HL-60 (cell line): Measurements from ENCODE around the gene LGR4.

ENCODE experiments used
- DNase-seq, 2 experiments: peaks; one replicate each; pipeline ENCODE4 v3.0.0-alpha.2; 2010 to 2020; ENCODE audit warnings: low read depth in 1 of 2, low spot score in 1 of 2
- H3K27ac ChIP-seq: fragments of 250-450 bp; sonication (Bioruptor Pico); replicated peaks from 2 replicates; pipeline ENCODE4 v1.5.1; 2020; ENCODE audit warnings: mild to moderate bottlenecking, moderate library complexity
- H3K27me3 ChIP-seq: fragments of 250-450 bp; sonication (Bioruptor Pico); 2 replicates; pipeline ENCODE4 v1.5.1; 2021; ENCODE audit warnings: mild to moderate bottlenecking, moderate library complexity; ENCODE audit not compliant: insufficient read depth, poor library complexity, severe bottlenecking
- H3K4me3 ChIP-seq: replicated peaks from 2 replicates; pipeline ENCODE4 v1.5.1; 2011; ENCODE audit warnings: mild to moderate bottlenecking, control low read depth, low read length; ENCODE audit not compliant: insufficient read depth
- CTCF ChIP-seq: IDR thresholded peaks from one replicate; pipeline ENCODE4 v1.5.1; 2011; ENCODE audit warnings: low read length, control low read depth, inconsistent platforms; ENCODE audit not compliant: insufficient read depth
- GABPA ChIP-seq: IDR thresholded peaks from 2 replicates; pipeline ENCODE4 v1.6.1; 2012; ENCODE audit warnings: low read depth
- POLR2AphosphoS5 ChIP-seq: IDR thresholded peaks from 2 replicates; pipeline ENCODE4 v1.6.1; 2012; ENCODE audit warnings: low read depth
- REST ChIP-seq: IDR thresholded peaks from 2 replicates; pipeline ENCODE4 v1.6.1; 2012; ENCODE audit warnings: low read depth; ENCODE audit not compliant: insufficient replicate concordance
- SPI1 ChIP-seq: IDR thresholded peaks from 2 replicates; pipeline ENCODE4 v1.6.1; 2012; ENCODE audit warnings: low read depth, mild to moderate bottlenecking, borderline replicate concordance

LGR4 gene

GRCh38 chr11:27482793-27483192 lies 10.2 kb upstream of the LGR4 start:
- H3K27ac ChIP-seq: no peak overlapping the region

GRCh38 chr11:27481992-27482391 lies 9.4 kb upstream of the LGR4 start:
- TF ChIP-seq GABPA: no peak
- no peak for TF ChIP-seq SPI1
- TF ChIP-seq REST: no peak
- DNase-seq: no peak
- no peaks in the 10 kb centered on the region for H3K27me3 ChIP-seq
- no peak overlapping the region for H3K4me3 ChIP-seq
- H3K27ac ChIP-seq: no peak overlapping the region

More at GRCh38 chr11:27482793-27483192, 10.2 kb upstream of the LGR4 start:
- DNase-seq: no peak
- no peak for TF ChIP-seq POLR2AphosphoS5
- TF ChIP-seq CTCF: no peak
- no peak for TF ChIP-seq REST
- TF ChIP-seq SPI1: no peak
- no peak for TF ChIP-seq GABPA
- Histone ChIP-seq H3K4me3 (no peak overlapping the region), H3K27me3 (no peaks in the 10 kb centered on the region)

- H3K27ac ChIP-seq: no peak overlapping the region
- no peak for TF ChIP-seq GABPA
- no peak for TF ChIP-seq POLR2AphosphoS5
- no peak for TF ChIP-seq SPI1
- no peak for DNase-seq
These were observed 5.2 kb upstream of the LGR4 start for GRCh38 chr11:27477831-27478230.

GRCh38 chr11:27477243-27477642 lies 4.7 kb upstream of the LGR4 start:
- TF ChIP-seq SPI1 (no peak), POLR2AphosphoS5 (no peak), CTCF (no peak), REST (no peak), GABPA (no peak)
- DNase-seq: no peak
- Histone ChIP-seq H3K27ac (no peak overlapping the region), H3K27me3 (peaks cover 5% of the 10 kb centered on the region), H3K4me3 (no peak overlapping the region)

More at GRCh38 chr11:27477831-27478230, 5.2 kb upstream of the LGR4 start:
- H3K27me3 ChIP-seq: peaks cover 3% of the 10 kb centered on the region
- H3K4me3 ChIP-seq: no peak overlapping the region
